Measurements from ENCODE around the gene KCNH5.

KCNH5 gene

GRCh38 chr14:62739647-62740046 lies 305.6 kb downstream of the KCNH5 start:
- no peak overlapping the region for H3K27ac ChIP-seq
- no peak for TF ChIP-seq CTCF (conservative IDR thresholded peaks at IDR 0.05)
- TF ChIP-seq ZFX (IDR thresholded peaks at IDR 0.05), result no peak

- TF ChIP-seq ZFX (IDR thresholded peaks at IDR 0.05), result no peak
- no peak for TF ChIP-seq CTCF (conservative IDR thresholded peaks at IDR 0.05)
- H3K27ac ChIP-seq, result no peak overlapping the region
These were observed 308.9 kb downstream of the KCNH5 start for GRCh38 chr14:62736048-62737043.

- TF ChIP-seq ZFX (IDR thresholded peaks at IDR 0.05), result no peak
- H3K27ac ChIP-seq, result no peak overlapping the region
These were observed 310.4 kb downstream of the KCNH5 start for GRCh38 chr14:62734831-62735230.

- H3K27ac ChIP-seq, result no peak overlapping the region
- TF ChIP-seq CTCF (conservative IDR thresholded peaks at IDR 0.05) (no peak), ZFX (IDR thresholded peaks at IDR 0.05) (no peak)
These were observed 322.9 kb downstream of the KCNH5 start for GRCh38 chr14:62722406-62722805.

- TF ChIP-seq CTCF (conservative IDR thresholded peaks at IDR 0.05) (no peak), ZFX (IDR thresholded peaks at IDR 0.05) (no peak)
- no peak overlapping the region for H3K27ac ChIP-seq
These were observed 326.6 kb downstream of the KCNH5 start for GRCh38 chr14:62718629-62719028.

GRCh38 chr14:62711351-62712023 lies 333.8 kb downstream of the KCNH5 start:
- H3K27ac ChIP-seq, result no peak overlapping the region

GRCh38 chr14:62710811-62711210 lies 334.4 kb downstream of the KCNH5 start:
- H3K27ac ChIP-seq, result no peak overlapping the region
- no peak for TF ChIP-seq CTCF (conservative IDR thresholded peaks at IDR 0.05)

More at GRCh38 chr14:62711351-62712023, 333.8 kb downstream of the KCNH5 start:
- TF ChIP-seq ZFX (IDR thresholded peaks at IDR 0.05) (no peak), CTCF (conservative IDR thresholded peaks at IDR 0.05) (no peak)

All from C4-2B (cell line).